ENCODE measurements around the gene SNUPN. TPM values are rescaled to one million over a fixed set of nuclear protein-coding genes. Genes with fewer than 3 reads are reported as not detected.

SNUPN gene
- total RNA-seq, 4 donors from 2014 or later, result 2.0 to 35.8 (median 29.1) TPM

DNA sequence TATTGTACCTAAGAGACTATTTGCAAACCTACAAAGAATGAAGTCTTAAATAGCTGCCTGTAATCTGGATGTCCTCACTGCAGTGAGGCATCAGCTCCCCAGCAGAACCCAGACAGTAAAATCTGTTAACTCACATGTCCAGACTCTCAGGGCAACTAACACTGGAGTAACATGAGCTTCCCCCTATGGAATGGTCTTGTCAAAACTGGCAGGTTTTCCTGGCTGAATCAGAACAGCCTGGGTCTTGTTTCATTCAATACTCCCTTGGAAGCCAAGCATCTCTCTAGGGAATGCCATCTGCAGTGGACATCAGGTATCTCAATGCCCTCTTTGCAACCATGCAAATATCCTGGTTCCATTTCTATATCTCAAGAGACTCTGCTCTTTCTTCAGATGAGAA is 70.8 kb downstream of the SNUPN start:
- no peaks in the 10 kb centered on the region for H3K36me3 ChIP-seq
- no peaks in the 10 kb centered on the region for H3K27me3 ChIP-seq
- no peak overlapping the region for H3K4me3 ChIP-seq
- no peaks in the 10 kb centered on the region for H3K9me3 ChIP-seq
- H3K27ac ChIP-seq, result no peak overlapping the region
- intact Hi-C loops (cut with DNase I; ENCODE audit: low total_unique reads), result no loop called here
- no peak for TF ChIP-seq POLR2A (IDR thresholded peaks at IDR 0.05)
- TF ChIP-seq, protein P1, sequence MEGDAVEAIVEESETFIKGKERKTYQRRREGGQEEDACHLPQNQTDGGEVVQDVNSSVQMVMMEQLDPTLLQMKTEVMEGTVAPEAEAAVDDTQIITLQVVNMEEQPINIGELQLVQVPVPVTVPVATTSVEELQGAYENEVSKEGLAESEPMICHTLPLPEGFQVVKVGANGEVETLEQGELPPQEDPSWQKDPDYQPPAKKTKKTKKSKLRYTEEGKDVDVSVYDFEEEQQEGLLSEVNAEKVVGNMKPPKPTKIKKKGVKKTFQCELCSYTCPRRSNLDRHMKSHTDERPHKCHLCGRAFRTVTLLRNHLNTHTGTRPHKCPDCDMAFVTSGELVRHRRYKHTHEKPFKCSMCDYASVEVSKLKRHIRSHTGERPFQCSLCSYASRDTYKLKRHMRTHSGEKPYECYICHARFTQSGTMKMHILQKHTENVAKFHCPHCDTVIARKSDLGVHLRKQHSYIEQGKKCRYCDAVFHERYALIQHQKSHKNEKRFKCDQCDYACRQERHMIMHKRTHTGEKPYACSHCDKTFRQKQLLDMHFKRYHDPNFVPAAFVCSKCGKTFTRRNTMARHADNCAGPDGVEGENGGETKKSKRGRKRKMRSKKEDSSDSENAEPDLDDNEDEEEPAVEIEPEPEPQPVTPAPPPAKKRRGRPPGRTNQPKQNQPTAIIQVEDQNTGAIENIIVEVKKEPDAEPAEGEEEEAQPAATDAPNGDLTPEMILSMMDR (IDR thresholded peaks at IDR 0.05), result no peak
- DNase-seq, result no peak
- H3K4me1 ChIP-seq, result no peaks in the 10 kb centered on the region

DNA sequence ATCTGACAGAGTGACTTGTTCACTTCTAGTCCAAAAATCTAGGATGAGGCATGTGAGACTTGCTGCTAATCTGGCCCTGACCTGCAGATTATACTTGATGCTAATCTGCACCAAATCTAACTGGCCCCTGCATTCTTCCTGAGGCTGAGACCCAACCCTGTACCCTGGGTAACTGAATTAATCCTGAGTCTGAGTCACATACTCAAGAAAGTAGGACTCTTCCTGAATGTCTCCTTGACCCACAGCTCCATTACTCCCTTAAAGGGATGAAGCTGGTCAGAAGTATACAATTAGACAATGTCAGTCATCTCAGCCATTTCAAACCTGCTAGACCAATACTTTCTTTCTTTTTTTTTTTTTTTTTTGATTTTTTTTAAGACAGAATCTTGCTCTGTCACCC is 71.9 kb downstream of the SNUPN start:
- TF ChIP-seq POLR2A (IDR thresholded peaks at IDR 0.05), result no peak
- TF ChIP-seq, protein P1 (IDR thresholded peaks at IDR 0.05), result no peak
- Histone ChIP-seq H3K27ac (no peak overlapping the region), H3K9me3 (no peaks in the 10 kb centered on the region), H3K4me3 (no peak overlapping the region), H3K27me3 (no peaks in the 10 kb centered on the region), H3K36me3 (no peaks in the 10 kb centered on the region), H3K4me1 (no peaks in the 10 kb centered on the region)
- intact Hi-C loops (cut with DNase I; ENCODE audit: low total_unique reads), result no loop called here
- DNase-seq, result no peak

DNA sequence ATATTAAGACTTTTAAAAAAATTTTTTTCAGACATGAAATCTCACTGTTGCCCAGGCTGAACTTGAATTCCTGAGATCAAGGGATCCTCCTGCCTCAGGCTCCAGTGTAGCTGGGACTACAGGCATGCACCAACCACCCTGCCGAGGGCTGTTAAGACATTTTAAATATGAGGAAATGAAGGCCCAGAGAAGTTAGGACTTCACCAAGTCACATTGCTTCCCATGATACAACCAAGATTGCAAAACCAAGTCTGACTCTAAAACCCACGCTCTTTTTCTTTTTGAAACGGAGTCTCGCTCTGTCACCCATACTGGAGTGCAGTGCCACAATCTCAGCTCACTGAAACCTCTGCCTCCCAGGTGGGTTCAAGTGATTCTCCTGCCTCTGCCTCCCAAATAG is 74.4 kb downstream of the SNUPN start:
- Histone ChIP-seq H3K9me3 (no peaks in the 10 kb centered on the region), H3K4me3 (no peak overlapping the region), H3K4me1 (no peaks in the 10 kb centered on the region), H3K27me3 (no peaks in the 10 kb centered on the region), H3K36me3 (no peaks in the 10 kb centered on the region), H3K27ac (no peak overlapping the region)
- intact Hi-C loops (cut with DNase I; ENCODE audit: low total_unique reads), result no loop called here
- no peak for TF ChIP-seq POLR2A (IDR thresholded peaks at IDR 0.05)
- TF ChIP-seq, protein P1 (IDR thresholded peaks at IDR 0.05), result no peak
- no peak for DNase-seq

Other genes with a start within 250 kb of the SNUPN start
- 100 to 1,000 TPM in 1 of 4 donors, 10 to 100 TPM in 3; 20.3 to 116 (median 55.2) TPM for gene SIN3A, start 174.0 kb downstream of the SNUPN start, total RNA-seq
- gene PTPN9, start 46.4 kb downstream of the SNUPN start, total RNA-seq, result 10 to 100 TPM in 2 of 4 donors, 1 to 10 TPM in 2; 5.6 to 33.0 (median 18.9) TPM
- 100 to 1,000 TPM in 1 of 4 donors, 10 to 100 TPM in 3; 32.9 to 171 (median 68.5) TPM for gene IMP3, start 14.5 kb upstream of the SNUPN start, total RNA-seq
- gene SNX33, start 22.2 kb upstream of the SNUPN start, total RNA-seq, result 10 to 100 TPM in 3 of 4 donors, 1 to 10 TPM in 1; 8.7 to 43.6 (median 28.2) TPM
- 10 to 100 TPM; 10.3 to 62.4 (median 46.7) TPM for gene CSPG4, start 87.1 kb upstream of the SNUPN start, total RNA-seq
- gene UBE2Q2, start 217.7 kb upstream of the SNUPN start, total RNA-seq, result 10 to 100 TPM; 36.6 to 71.7 (median 57.9) TPM

Data from uterus (tissue), 4 donors.